A673 (cell line): ENCODE measurements around the gene FGD4.

Experiments used
- CTCF ChIP-seq: fragments of 300-800, 200-600 bp; sonication (generic); conservative IDR thresholded peaks from 2 replicates; pipeline ENCODE4 v1.5.1; 2017; ENCODE audit warnings: low read depth, mild to moderate bottlenecking, antibody characterized with exemption, low read length, moderate library complexity, mixed read lengths
- EZH2 ChIP-seq: fragments of 200-600 bp; sonication (generic); IDR thresholded peaks from 2 replicates; pipeline ENCODE4 v1.6.1; 2017; ENCODE audit warnings: borderline replicate concordance, low read depth, mild to moderate bottlenecking, mixed read lengths, antibody characterized with exemption, low read length; ENCODE audit not compliant: poor library complexity, severe bottlenecking

- no peak for TF ChIP-seq CTCF
- no peak for TF ChIP-seq EZH2
These were observed 93.9 kb downstream of the FGD4 start for GRCh38 chr12:32493282-32493681.
